Esophagus muscularis mucosa (tissue), 4 donors: ENCODE data around the gene DAND5.

Experiments
- CTCF ChIP-seq, 3 experiments: fragments of 200-600 bp in 2 of 3; fragments of 450-650 bp in 1 of 3; sonication (generic) in 2 of 3; IDR thresholded peaks; one replicate each; pipeline ENCODE4 v1.5.1; 2017 to 2019; ENCODE audit warnings: antibody characterized with exemption in 3 of 3, mild to moderate bottlenecking in 2 of 3, moderate library complexity in 1 of 3
- EP300 ChIP-seq: sonication (generic); formaldehyde crosslinking; IDR thresholded peaks from one replicate; pipeline ENCODE4 v1.6.1; 2017; ENCODE audit warnings: antibody characterized with exemption
- POLR2A ChIP-seq: fragments of 450-650 bp; IDR thresholded peaks from one replicate; pipeline ENCODE4 v1.6.1; 2017; ENCODE audit warnings: antibody characterized with exemption, moderate library complexity, mild to moderate bottlenecking, low read depth
- POLR2AphosphoS5 ChIP-seq, 2 donors: sonication (generic); formaldehyde crosslinking; IDR thresholded peaks; one replicate each; pipeline ENCODE4 v1.6.1; 2017; ENCODE audit warnings: antibody characterized with exemption in 2 of 2

- TF ChIP-seq EP300 (no peak), POLR2A (no peak), CTCF (IDR thresholded peaks at IDR 0.05) (no peak), POLR2AphosphoS5 (IDR thresholded peaks at IDR 0.05) (no peak)
Observed at GRCh38 chr19:13014101-13014920, 44.9 kb downstream of the DAND5 start.
